Bronchial epithelial cell (primary cell): ENCODE measurements around the gene MRPL40. TPM values are rescaled to one million over a fixed set of nuclear protein-coding genes. Genes with fewer than 3 reads are reported as not detected.

Experiments
- DNase-seq: peaks from one replicate; pipeline ENCODE4 v3.0.0-alpha.2; 2010; ENCODE audit warnings: low read depth
- FAIRE-seq: peaks from 2 replicates; lab custom pipeline; 2011; peaks lifted over from hg19 to GRCh38; lab: Jason Lieb, UNC
- H3K27me3 ChIP-seq: 2 replicates; pipeline ENCODE4 v1.5.1; 2011; ENCODE audit warnings: low read length; ENCODE audit not compliant: control insufficient read depth, insufficient read depth
- H3K36me3 ChIP-seq: 2 replicates; pipeline ENCODE4 v1.5.1; 2011; ENCODE audit warnings: low read length; ENCODE audit not compliant: control insufficient read depth, insufficient read depth
- H3K4me3 ChIP-seq: 2 replicates; pipeline ENCODE4 v1.5.1; 2011; ENCODE audit warnings: mild to moderate bottlenecking, low read depth, low read length, control low read depth
- CTCF ChIP-seq: IDR thresholded peaks from 2 replicates; pipeline ENCODE4 v1.5.1; 2011; ENCODE audit warnings: mild to moderate bottlenecking, moderate library complexity, low read length, control low read depth, inconsistent platforms; ENCODE audit not compliant: insufficient read depth, severe bottlenecking
- total RNA-seq: library from RNA; depleted of rRNA; stranded (reverse); fragments of >200 nt; gene quantifications from 2 replicates; pipeline ENCODE4 v1.2.1, GENCODE V29; 2014

The MRPL40 gene
- total RNA-seq, 1 donor from 2014 or later, result 60.8 TPM

GRCh38 chr22:19450363-19451175 lies 18.2 kb downstream of the MRPL40 start:
- peaks cover 17% of the 10 kb centered on the region for H3K36me3 ChIP-seq
- H3K27me3 ChIP-seq, result no peaks in the 10 kb centered on the region
- no peak overlapping the region for H3K4me3 ChIP-seq
- DNase-seq, result no peak
- TF ChIP-seq CTCF, result no peak
- FAIRE-seq, result no peak

GRCh38 chr22:19451570-19451969 lies 19.2 kb downstream of the MRPL40 start:
- peaks cover 23% of the 10 kb centered on the region for H3K36me3 ChIP-seq

GRCh38 chr22:19453718-19454117 lies 21.4 kb downstream of the MRPL40 start:
- H3K27me3 ChIP-seq, result no peaks in the 10 kb centered on the region
- FAIRE-seq (no peak), DNase-seq (no peak)
- no peak overlapping the region for H3K4me3 ChIP-seq
- TF ChIP-seq CTCF, result no peak
- H3K36me3 ChIP-seq, result peaks cover 30% of the 10 kb centered on the region

More at GRCh38 chr22:19451570-19451969, 19.2 kb downstream of the MRPL40 start:
- no peak for FAIRE-seq
- H3K4me3 ChIP-seq, result no peak overlapping the region
- no peaks in the 10 kb centered on the region for H3K27me3 ChIP-seq
- DNase-seq, result no peak
- no peak for TF ChIP-seq CTCF

- FAIRE-seq (no peak), DNase-seq (no peak)
- no peak for TF ChIP-seq CTCF
- H3K27me3 ChIP-seq, result no peaks in the 10 kb centered on the region
- H3K4me3 ChIP-seq, result no peak overlapping the region
- peaks cover 30% of the 10 kb centered on the region for H3K36me3 ChIP-seq
These were observed 21.8 kb downstream of the MRPL40 start for GRCh38 chr22:19454156-19454555.

- DNase-seq (no peak), FAIRE-seq (no peak)
- TF ChIP-seq CTCF, result no peak
- no peak overlapping the region for H3K4me3 ChIP-seq
- peaks cover 30% of the 10 kb centered on the region for H3K36me3 ChIP-seq
- no peaks in the 10 kb centered on the region for H3K27me3 ChIP-seq
These were observed 22.7 kb downstream of the MRPL40 start for GRCh38 chr22:19455033-19455432.
